Measurements from ENCODE around the gene MAMDC4.
"Not testable (repeated sequence)": the region's sequence is repeated elsewhere in the genome, so short reads cannot be mapped to it uniquely, and the experiment has no call there.

MAMDC4 gene

GRCh38 chr9:136825295-136826187 lies 26.6 kb upstream of the MAMDC4 start:
- no peak for DNase-seq (ENCODE audit: low read depth)

DNA sequence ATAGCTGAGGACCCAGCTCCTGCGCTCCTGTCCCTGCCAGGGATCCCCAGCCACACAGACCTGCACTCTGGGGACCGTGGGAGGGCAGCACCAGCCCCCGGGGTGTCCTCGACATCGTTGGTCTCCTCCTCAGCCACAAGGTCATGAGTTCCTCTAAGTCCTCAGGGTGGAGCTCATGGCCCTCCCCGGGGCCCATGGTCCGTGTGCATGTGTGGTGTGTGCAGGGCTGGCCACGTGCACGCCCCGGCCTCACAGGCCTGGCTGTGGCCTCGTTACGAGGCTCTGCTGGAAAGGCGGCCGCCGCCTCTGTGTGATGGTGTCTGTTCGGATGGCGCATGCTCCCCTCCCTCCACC lies 26.0 kb upstream of the MAMDC4 start:
- DNase-seq (ENCODE audit: low read depth): no peak

DNA sequence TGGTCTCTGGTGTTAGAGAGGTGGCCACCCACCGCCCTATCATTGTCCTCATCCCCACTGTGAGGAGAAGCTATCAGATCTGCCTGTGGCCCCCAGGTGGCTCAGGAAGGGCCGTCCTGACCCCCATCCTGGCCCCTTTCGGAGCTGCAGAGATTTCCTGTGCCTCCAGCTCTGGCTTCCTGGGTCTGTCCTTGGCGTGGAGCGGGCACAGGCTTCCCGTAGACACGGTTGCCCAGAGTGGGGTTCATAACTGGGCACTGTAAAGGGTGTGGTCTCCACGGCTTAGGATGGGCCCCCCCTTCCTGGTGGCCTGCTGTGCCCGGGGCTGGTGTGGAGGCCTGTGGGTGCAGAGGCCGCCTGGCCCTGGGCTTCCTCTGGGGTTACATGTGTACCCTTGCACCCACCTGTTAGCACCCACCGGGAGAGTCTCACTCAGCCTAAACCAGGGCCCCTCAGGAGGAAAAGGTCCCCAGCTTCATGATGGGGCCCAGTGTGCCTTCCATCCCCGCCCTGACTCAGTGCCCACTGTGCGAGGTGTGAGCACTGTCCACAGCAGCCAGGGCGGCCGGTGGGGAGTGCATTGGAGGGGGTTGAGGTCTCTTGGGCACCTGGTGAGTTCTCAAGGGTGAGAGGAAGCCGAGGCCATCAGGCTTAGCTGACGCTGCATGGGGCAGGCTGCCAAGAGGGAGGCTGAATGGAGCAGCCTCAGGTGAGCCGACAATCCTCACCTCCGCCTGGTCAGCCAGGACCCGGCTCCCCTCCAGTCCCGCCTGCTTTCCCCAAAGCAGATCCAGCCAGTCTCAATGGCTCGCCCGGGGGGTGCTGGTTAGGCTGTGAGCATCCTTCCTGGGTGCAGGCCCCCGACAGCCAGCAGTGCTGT lies 25.2 kb upstream of the MAMDC4 start:
- no peak for DNase-seq (ENCODE audit: low read depth)

DNA sequence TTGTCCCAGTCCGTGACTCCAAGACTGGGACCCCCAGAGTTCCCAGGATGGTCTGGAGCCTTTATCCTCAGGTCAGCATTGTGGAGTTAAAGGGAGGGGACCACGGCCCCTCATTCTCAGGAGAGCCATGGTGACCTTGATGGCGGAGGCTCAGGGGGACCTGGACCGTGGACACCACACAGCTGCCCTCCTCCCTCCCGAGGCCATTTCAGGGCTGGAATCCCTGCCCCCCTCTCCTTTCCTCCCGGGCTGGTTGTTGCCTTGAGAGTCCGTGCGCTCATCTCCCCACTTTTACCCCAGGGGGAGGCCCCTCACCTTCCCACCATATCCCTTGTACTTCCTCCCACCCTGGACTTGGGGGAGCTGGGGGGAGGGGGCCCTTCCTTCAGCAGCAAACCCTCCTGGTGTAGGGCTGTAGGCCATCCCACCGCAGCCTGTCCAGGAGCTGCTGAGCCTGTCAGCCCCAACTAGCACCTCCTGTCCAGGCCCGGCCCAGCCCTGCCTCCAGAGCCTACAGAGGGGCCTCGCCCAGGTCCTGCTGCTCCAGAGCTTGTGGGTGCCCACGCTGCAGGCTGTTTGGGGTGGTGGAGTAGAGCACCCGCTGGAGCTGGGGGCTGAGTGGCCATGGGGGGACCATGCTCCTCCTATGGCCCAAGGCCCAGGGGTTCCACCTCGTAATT lies 24.2 kb upstream of the MAMDC4 start:
- DNase-seq (ENCODE audit: low read depth): no peak

GRCh38 chr9:136828474-136829140 lies 23.5 kb upstream of the MAMDC4 start:
- DNase-seq (ENCODE audit: low read depth): no peak

DNA sequence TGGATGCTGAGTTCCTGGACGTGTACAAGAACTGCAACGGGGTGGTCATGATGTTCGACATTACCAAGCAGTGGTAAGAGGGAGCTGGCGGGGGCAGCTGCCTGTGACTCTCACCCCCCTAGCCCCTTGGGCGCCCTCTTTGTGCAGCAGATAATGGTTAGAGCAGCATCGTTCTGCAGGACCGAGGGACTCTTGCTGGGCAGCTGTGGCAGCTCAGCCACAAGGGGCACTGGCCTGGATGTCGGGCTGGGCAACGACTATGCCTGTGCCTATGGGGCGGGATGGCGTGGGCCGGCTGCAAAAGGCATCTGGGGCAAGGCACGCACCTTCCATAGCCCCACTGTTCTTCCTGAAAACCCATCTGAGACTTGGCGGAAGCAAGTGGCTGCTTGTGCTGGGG lies 22.7 kb upstream of the MAMDC4 start:
- no peak for DNase-seq (ENCODE audit: low read depth)

- DNase-seq (ENCODE audit: low read depth): no peak
Observed at GRCh38 chr9:136829981-136830885, 21.9 kb upstream of the MAMDC4 start.

DNA sequence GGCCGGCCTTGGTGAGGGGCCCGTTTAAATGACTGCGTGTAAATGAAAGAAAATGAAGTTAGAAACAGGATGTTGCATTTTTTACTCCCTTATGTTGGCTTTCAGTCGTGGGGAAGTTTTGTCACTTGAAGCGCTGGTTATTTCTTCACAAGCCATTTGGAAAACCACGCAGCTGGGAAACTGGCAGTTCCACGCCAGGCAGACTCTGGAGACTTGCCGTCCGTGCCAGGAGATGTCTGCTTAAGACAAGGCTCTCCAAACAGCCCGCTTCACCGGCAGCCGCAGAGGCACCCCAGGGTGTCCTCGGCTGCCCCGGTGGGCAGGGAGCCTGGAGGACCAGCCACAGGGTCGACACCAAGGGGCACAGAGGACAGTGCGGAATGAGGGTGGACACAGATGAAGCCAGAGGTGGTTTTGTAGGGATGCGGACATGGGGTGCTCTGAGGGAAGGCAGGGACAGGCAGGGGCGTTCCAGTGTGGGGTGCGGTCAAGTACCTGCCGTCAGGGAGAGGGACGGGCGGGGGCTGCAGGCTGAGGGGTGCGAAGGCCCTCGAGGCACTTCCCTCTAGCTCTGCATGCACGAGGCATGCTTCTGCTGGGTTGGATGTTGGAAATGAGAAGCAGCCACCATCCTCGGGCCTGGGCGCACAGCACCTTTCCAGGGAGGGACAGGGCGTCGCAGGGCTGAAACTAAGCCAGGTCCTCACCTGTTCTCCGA lies 21.0 kb upstream of the MAMDC4 start:
- no peak for DNase-seq (ENCODE audit: low read depth)

DNA sequence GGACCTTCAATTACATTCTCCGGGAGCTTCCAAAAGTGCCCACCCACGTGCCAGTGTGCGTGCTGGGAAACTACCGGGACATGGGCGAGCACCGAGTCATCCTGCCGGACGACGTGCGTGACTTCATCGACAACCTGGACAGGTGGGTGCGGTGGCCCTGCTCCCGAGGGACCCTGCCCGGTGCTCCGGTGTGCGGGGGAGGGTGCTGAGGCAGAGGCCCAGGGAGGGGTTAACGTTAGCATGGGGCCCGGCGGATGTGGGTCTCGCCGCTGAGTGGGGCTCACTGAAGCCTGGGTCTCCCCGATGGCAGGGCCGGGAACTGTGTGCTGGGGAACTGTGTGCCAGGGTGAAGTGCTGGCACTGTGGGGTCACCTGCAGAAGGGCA lies 20.4 kb upstream of the MAMDC4 start:
- no peak for DNase-seq (ENCODE audit: low read depth)

DNA sequence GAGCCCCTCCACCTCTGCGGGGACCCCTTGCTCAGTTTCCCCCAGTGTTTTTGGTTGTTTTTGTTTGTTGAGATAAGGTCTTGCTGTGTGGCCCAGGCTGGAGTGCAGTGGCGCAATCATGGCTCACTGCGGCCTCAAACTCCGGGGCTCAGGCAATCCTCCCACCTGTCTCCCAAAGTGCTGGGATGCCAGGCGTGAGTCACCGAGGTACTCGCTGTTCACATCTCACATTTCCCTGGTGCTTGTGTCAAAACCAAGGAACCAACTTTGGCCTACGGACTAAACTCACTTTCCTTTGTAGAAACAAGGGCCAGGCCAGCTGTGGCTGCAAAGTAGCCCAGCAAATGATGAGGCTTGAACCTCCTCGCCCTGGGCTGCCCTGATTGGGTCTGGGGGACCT lies 19.6 kb upstream of the MAMDC4 start:
- no peak for DNase-seq (ENCODE audit: low read depth)

GRCh38 chr9:136833381-136834048 lies 18.6 kb upstream of the MAMDC4 start:
- DNase-seq (ENCODE audit: low read depth): not testable (repeated sequence)

GRCh38 chr9:136835162-136835931 lies 16.8 kb upstream of the MAMDC4 start:
- DNase-seq (ENCODE audit: low read depth): no peak

GRCh38 chr9:136835932-136836904 lies 15.9 kb upstream of the MAMDC4 start:
- DNase-seq (ENCODE audit: low read depth): no peak

DNA sequence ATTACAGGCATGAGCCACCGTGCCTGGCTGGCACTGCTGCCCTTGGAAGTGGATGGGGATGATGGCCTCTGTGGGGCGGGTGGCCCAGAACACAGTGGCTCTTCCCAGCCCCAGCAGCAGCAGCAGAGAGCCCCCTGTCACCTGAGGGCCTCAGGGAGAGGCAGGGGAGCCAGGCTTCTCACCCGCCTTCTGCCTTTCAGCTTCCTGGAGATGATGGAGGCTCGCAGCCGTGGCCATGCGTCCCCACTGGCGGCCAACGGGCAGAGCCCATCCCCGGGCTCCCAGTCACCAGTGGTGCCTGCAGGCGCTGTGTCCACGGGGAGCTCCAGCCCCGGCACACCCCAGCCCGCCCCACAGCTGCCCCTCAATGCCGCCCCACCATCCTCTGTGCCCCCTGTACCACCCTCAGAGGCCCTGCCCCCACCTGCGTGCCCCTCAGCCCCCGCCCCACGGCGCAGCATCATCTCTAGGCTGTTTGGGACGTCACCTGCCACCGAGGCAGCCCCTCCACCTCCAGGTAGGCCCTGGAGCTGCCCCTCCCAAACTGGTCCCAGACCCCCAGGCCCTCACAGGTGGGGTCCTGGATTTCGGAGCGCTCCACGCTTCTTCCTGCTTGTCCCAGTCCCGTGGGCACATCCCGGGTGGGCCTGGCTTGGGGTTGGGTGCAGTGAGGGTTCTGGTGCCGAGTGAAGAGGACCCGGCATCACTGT lies 14.8 kb upstream of the MAMDC4 start:
- no peak for DNase-seq (ENCODE audit: low read depth)

DNA sequence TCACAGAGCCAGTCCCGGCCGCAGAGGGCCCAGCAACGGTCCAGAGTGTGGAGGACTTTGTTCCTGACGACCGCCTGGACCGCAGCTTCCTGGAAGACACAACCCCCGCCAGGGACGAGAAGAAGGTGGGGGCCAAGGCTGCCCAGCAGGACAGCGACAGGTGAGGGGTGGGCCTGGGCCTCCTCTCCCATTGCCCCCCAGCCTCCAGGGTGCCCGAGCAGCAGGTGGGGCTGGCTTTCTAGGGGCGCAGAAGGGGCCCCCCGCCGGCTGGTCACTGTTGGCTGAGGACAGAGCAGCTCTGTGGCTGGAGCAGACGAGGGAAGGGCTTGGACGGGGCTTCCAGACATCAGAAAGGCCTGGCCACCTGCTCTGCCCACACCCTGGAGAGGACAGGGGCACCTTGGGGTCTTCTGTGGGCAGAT lies 14.3 kb upstream of the MAMDC4 start:
- not testable (repeated sequence) for DNase-seq (ENCODE audit: low read depth)

GRCh38 chr9:136838314-136839228 lies 13.6 kb upstream of the MAMDC4 start:
- DNase-seq (ENCODE audit: low read depth): no peak
